Transverse colon (tissue), 4 donors: ENCODE results near the gene PRKCA.

Source experiments
- EP300 ChIP-seq: sonication (generic); formaldehyde crosslinking; IDR thresholded peaks from one replicate; pipeline ENCODE4 v1.6.1; 2017; ENCODE audit warnings: antibody characterized with exemption, low read depth
- POLR2A ChIP-seq: fragments of 450-650 bp; IDR thresholded peaks from one replicate; pipeline ENCODE4 v1.6.1; 2016; ENCODE audit warnings: antibody characterized with exemption, mild to moderate bottlenecking, moderate library complexity
- POLR2AphosphoS5 ChIP-seq, 3 donors: sonication (generic); formaldehyde crosslinking; IDR thresholded peaks; one replicate each; pipeline ENCODE4 v1.6.1; 2016; ENCODE audit warnings: antibody characterized with exemption in 3 of 3
- TF ChIP-seq, protein P1 (sequence below), 5 experiments: fragments of 200-600 bp in 3 of 5; fragments of 450-650 bp in 2 of 5; sonication (generic) in 3 of 5; IDR thresholded peaks; 1 replicate in 2 of 5; 2 replicates in 3 of 5; pipeline ENCODE4 v1.5.1; 2016 to 2017; ENCODE audit warnings: antibody characterized with exemption in 5 of 5, inconsistent platforms in 3 of 5, mild to moderate bottlenecking in 2 of 5, moderate library complexity in 1 of 5

DNA sequence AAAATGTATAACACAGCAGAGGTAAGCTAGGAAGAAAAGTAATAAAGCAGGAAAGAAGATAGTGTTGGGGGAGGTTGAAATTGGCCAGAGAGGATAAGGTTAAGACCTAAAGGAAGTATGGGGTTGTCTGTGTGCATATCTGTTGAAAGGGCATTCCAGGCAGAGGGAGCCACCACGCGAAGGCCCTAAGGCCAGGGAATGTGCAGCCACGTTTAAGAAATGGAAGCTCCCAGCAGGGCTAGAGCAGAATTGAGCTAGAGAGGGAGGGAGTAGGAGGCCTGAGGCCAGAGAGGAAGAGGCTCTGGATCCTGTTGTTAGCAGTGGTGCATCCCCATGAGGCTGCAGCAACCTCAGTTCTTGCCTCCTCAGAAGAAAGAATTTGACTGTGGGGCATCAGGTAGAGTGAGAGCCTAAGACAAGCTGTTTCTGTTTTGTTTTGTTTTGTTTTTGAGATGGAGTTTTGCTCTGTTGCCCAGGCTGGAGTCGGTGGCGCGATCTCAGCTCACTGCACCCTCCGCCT, 473.5 kb downstream of the PRKCA start:
- TF ChIP-seq POLR2A (no peak), EP300 (no peak), POLR2AphosphoS5 (IDR thresholded peaks at IDR 0.05) (no peak)
- TF ChIP-seq, protein P1, sequence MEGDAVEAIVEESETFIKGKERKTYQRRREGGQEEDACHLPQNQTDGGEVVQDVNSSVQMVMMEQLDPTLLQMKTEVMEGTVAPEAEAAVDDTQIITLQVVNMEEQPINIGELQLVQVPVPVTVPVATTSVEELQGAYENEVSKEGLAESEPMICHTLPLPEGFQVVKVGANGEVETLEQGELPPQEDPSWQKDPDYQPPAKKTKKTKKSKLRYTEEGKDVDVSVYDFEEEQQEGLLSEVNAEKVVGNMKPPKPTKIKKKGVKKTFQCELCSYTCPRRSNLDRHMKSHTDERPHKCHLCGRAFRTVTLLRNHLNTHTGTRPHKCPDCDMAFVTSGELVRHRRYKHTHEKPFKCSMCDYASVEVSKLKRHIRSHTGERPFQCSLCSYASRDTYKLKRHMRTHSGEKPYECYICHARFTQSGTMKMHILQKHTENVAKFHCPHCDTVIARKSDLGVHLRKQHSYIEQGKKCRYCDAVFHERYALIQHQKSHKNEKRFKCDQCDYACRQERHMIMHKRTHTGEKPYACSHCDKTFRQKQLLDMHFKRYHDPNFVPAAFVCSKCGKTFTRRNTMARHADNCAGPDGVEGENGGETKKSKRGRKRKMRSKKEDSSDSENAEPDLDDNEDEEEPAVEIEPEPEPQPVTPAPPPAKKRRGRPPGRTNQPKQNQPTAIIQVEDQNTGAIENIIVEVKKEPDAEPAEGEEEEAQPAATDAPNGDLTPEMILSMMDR (IDR thresholded peaks at IDR 0.05): no peak
